Urothelium cell line (cell line): ENCODE results near the gene TARDBP.
"Not testable (repeated sequence)": the region's sequence is repeated elsewhere in the genome, so short reads cannot be mapped to it uniquely, and the experiment has no call there.

ENCODE experiments used
- DNase-seq: peaks from one replicate; pipeline ENCODE4 v3.0.0; 2011; ENCODE audit warnings: low spot score, mixed read lengths
- FAIRE-seq: peaks from 2 replicates; lab custom pipeline; 2011; peaks lifted over from hg19 to GRCh38; lab: Jason Lieb, UNC

The TARDBP gene

GRCh38 chr1:11059155-11059967 lies 46.9 kb downstream of the TARDBP start:
- DNase-seq = peak; percentile 30
- FAIRE-seq = no peak

GRCh38 chr1:11059968-11060830 lies 47.7 kb downstream of the TARDBP start, which contains the start of gene SRM:
Gene SRM, minus strand, starts transcription at chr1:11060018. Its CDS starts 75 bp downstream, at chr1:11059943.
- peak; percentile 63 for FAIRE-seq
- DNase-seq = peak; percentile 99

GRCh38 chr1:11061652-11062365 lies 49.4 kb downstream of the TARDBP start:
- FAIRE-seq (no peak), DNase-seq (no peak)

- FAIRE-seq (no peak), DNase-seq (no peak)
These were observed 50.5 kb downstream of the TARDBP start for GRCh38 chr1:11062965-11063401.

GRCh38 chr1:11063937-11064537 lies 51.6 kb downstream of the TARDBP start:
- not testable (repeated sequence) for FAIRE-seq, DNase-seq

- no peak for DNase-seq
- FAIRE-seq = no peak
These were observed 52.5 kb downstream of the TARDBP start for GRCh38 chr1:11064942-11065341.

GRCh38 chr1:11065796-11066195 lies 53.3 kb downstream of the TARDBP start:
- no peak for DNase-seq
- FAIRE-seq = no peak

- DNase-seq = no peak
These were observed 55.5 kb downstream of the TARDBP start for GRCh38 chr1:11067716-11068599.

GRCh38 chr1:11068600-11069473 lies 56.4 kb downstream of the TARDBP start:
- FAIRE-seq = no peak

More at GRCh38 chr1:11067716-11068599, 55.5 kb downstream of the TARDBP start:
- FAIRE-seq = no peak

GRCh38 chr1:11070876-11071275 lies 58.4 kb downstream of the TARDBP start:
- FAIRE-seq (no peak), DNase-seq (no peak)

More at GRCh38 chr1:11068600-11069473, 56.4 kb downstream of the TARDBP start:
- no peak for DNase-seq

- no peak for DNase-seq
- no peak for FAIRE-seq
These were observed 59.2 kb downstream of the TARDBP start for GRCh38 chr1:11071463-11072215.

GRCh38 chr1:11072216-11072917 lies 59.9 kb downstream of the TARDBP start:
- DNase-seq = no peak

GRCh38 chr1:11073398-11073797 lies 60.9 kb downstream of the TARDBP start:
- not testable (repeated sequence) for FAIRE-seq, DNase-seq

More at GRCh38 chr1:11072216-11072917, 59.9 kb downstream of the TARDBP start:
- FAIRE-seq = no peak
